Germinal center (tissue), 1 donor: Measurements from ENCODE around the gene ADGRG6.

ENCODE experiments used
- DNase-seq: peaks from one replicate; pipeline ENCODE4 v3.0.0; 2012; ENCODE audit warnings: mixed read lengths, low spot score

Gene ADGRG6

GRCh38 chr6:142349215-142349823 lies 47.5 kb downstream of the ADGRG6 start:
- no peak for DNase-seq

- DNase-seq = no peak
Observed at GRCh38 chr6:142350309-142350708, 48.5 kb downstream of the ADGRG6 start.

- DNase-seq = no peak
Observed at GRCh38 chr6:142353690-142354089, 51.9 kb downstream of the ADGRG6 start.

GRCh38 chr6:142354650-142355049 lies 52.8 kb downstream of the ADGRG6 start:
- no peak for DNase-seq

- DNase-seq = no peak
Observed at GRCh38 chr6:142355520-142356174, 53.8 kb downstream of the ADGRG6 start.

GRCh38 chr6:142356201-142356883 lies 54.5 kb downstream of the ADGRG6 start:
- DNase-seq = no peak

GRCh38 chr6:142356884-142357225 lies 55.0 kb downstream of the ADGRG6 start:
- DNase-seq = no peak

- no peak for DNase-seq
Observed at GRCh38 chr6:142357879-142358278, 56.1 kb downstream of the ADGRG6 start.

GRCh38 chr6:142359271-142359960 lies 57.6 kb downstream of the ADGRG6 start:
- DNase-seq = no peak

GRCh38 chr6:142361345-142361744 lies 59.5 kb downstream of the ADGRG6 start:
- DNase-seq = no peak

GRCh38 chr6:142361779-142362750 lies 60.3 kb downstream of the ADGRG6 start:
- DNase-seq = no peak

- no peak for DNase-seq
Observed at GRCh38 chr6:142367061-142367460, 65.3 kb downstream of the ADGRG6 start.

GRCh38 chr6:142367501-142368018 lies 65.8 kb downstream of the ADGRG6 start:
- DNase-seq = no peak

- no peak for DNase-seq
Observed at GRCh38 chr6:142369266-142369665, 67.5 kb downstream of the ADGRG6 start.

- DNase-seq = no peak
Observed at GRCh38 chr6:142372348-142372747, 70.5 kb downstream of the ADGRG6 start.

- no peak for DNase-seq
Observed at GRCh38 chr6:142373268-142374090, 71.7 kb downstream of the ADGRG6 start.

- DNase-seq = no peak
Observed at GRCh38 chr6:142374091-142374770, 72.4 kb downstream of the ADGRG6 start.

- DNase-seq = no peak
Observed at GRCh38 chr6:142374965-142375733, 73.3 kb downstream of the ADGRG6 start.

GRCh38 chr6:142376115-142376514 lies 74.3 kb downstream of the ADGRG6 start:
- DNase-seq = no peak
